GM23338 (cell line): ENCODE results near the gene AGAP1. TPM values are rescaled to one million over a fixed set of nuclear protein-coding genes. Genes with fewer than 3 reads are reported as not detected.

Experiments used
- ATAC-seq: fragments of 200-7000 bp; cut with Tn5 transposase; 3 replicates; pipeline ENCODE4 v1.9.1; 2020
- DNase-seq: peaks from one replicate; pipeline ENCODE4 v3.0.0-alpha.2; 2015; ENCODE audit warnings: low spot score
- H2AFZ ChIP-seq: fragments of 200-600 bp; sonication (generic); 2 replicates; pipeline ENCODE4 v1.8.0; 2016; ENCODE audit warnings: antibody characterized with exemption, mild to moderate bottlenecking, moderate library complexity
- H3F3A ChIP-seq: fragments of 200-600 bp; sonication (generic); replicated peaks from 2 replicates; pipeline ENCODE4 v1.8.0; 2017; ENCODE audit warnings: antibody characterized with exemption, mixed run types, low read depth
- H3K27ac ChIP-seq: fragments of 200-600 bp; sonication (generic); 2 replicates; pipeline ENCODE4 v1.6.1; 2016; ENCODE audit warnings: low read depth
- H3K27me3 ChIP-seq: fragments of 200-600 bp; sonication (generic); 2 replicates; pipeline ENCODE4 v1.8.0; 2016; ENCODE audit warnings: mild to moderate bottlenecking, mixed run types, moderate library complexity; ENCODE audit not compliant: insufficient read depth
- H3K36me3 ChIP-seq: fragments of 200-600 bp; sonication (generic); 2 replicates; pipeline ENCODE4 v1.8.0; 2016; ENCODE audit warnings: mild to moderate bottlenecking; ENCODE audit not compliant: insufficient read depth
- H3K4me1 ChIP-seq: fragments of 200-600 bp; sonication (generic); 2 replicates; pipeline ENCODE4 v1.8.0; 2016; ENCODE audit warnings: mild to moderate bottlenecking, moderate library complexity; ENCODE audit not compliant: insufficient read depth
- H3K4me2 ChIP-seq: fragments of 200-600 bp; sonication (generic); 2 replicates; pipeline ENCODE4 v1.7.1; 2017; ENCODE audit warnings: mixed run types
- H3K4me3 ChIP-seq: fragments of 200-600 bp; sonication (generic); 2 replicates; pipeline ENCODE4 v1.6.1; 2016; ENCODE audit warnings: mixed run types
- H3K79me2 ChIP-seq: fragments of 200-600 bp; sonication (generic); replicated peaks from 2 replicates; pipeline ENCODE4 v1.8.0; 2017; ENCODE audit warnings: mild to moderate bottlenecking; ENCODE audit not compliant: insufficient read depth
- H3K9me2 ChIP-seq: fragments of 200-600 bp; sonication (generic); 2 replicates; pipeline ENCODE4 v1.8.0; 2017; ENCODE audit not compliant: insufficient read depth
- H4K20me1 ChIP-seq: fragments of 200-600 bp; sonication (generic); replicated peaks from 2 replicates; pipeline ENCODE4 v1.8.0; 2017; ENCODE audit warnings: mild to moderate bottlenecking; ENCODE audit not compliant: insufficient read depth
- H3K27ac Mint-ChIP-seq: 2 replicates; pipeline ENCODE4 v1.8.0; 2020; ENCODE audit warnings: inconsistent platforms, mild to moderate bottlenecking, moderate library complexity, mixed read lengths
- H3K27me3 Mint-ChIP-seq: 3 replicates; pipeline ENCODE4 v1.8.0; 2022; ENCODE audit warnings: low read depth, mild to moderate bottlenecking, moderate library complexity, mixed read lengths, inconsistent platforms; ENCODE audit not compliant: insufficient read depth, poor library complexity
- H3K36me3 Mint-ChIP-seq: 3 replicates; pipeline ENCODE4 v1.8.0; 2021; ENCODE audit warnings: low read depth, mild to moderate bottlenecking, inconsistent platforms, moderate library complexity, mixed read lengths
- H3K4me1 Mint-ChIP-seq: 3 replicates; pipeline ENCODE4 v1.8.0; 2020; ENCODE audit warnings: mild to moderate bottlenecking, inconsistent platforms, mixed read lengths
- H3K4me3 Mint-ChIP-seq: 3 replicates; pipeline ENCODE4 v1.8.0; 2021; ENCODE audit warnings: moderate library complexity, mild to moderate bottlenecking, inconsistent platforms, mixed read lengths
- H3K9me3 Mint-ChIP-seq: 3 replicates; pipeline ENCODE4 v1.8.0; 2020; ENCODE audit warnings: moderate library complexity, mild to moderate bottlenecking, inconsistent platforms, mixed read lengths
- CREB1 ChIP-seq: fragments of 250-450 bp; sonication (Bioruptor Pico); IDR thresholded peaks from 2 replicates; pipeline ENCODE4 v1.5.0; 2020; ENCODE audit warnings: low read depth, mild to moderate bottlenecking, moderate library complexity
- CTCF ChIP-seq, 2 experiments: fragments of 200-600 bp in 1 of 2; sonication (generic) in 1 of 2; conservative IDR thresholded peaks; 2 replicates each; pipeline versions ENCODE4 v1.5.1 to v1.6.1; 2016 to 2017; ENCODE audit warnings: antibody characterized with exemption in 2 of 2, low read depth in 2 of 2, mild to moderate bottlenecking in 2 of 2, moderate library complexity in 1 of 2
- ETS1 ChIP-seq: IDR thresholded peaks from 2 replicates; pipeline ENCODE4 v1.6.1; 2016; ENCODE audit warnings: antibody characterized with exemption
- EZH2 ChIP-seq: fragments of 200-600 bp; sonication (generic); IDR thresholded peaks from one replicate; pipeline ENCODE4 v1.8.0; 2017; ENCODE audit warnings: antibody characterized with exemption, mild to moderate bottlenecking, low read depth; ENCODE audit not compliant: unreplicated experiment
- EZH2phosphoT487 ChIP-seq: fragments of 200-600 bp; sonication (generic); IDR thresholded peaks from one replicate; pipeline ENCODE4 v1.8.1; 2018; ENCODE audit warnings: antibody characterized with exemption; ENCODE audit not compliant: unreplicated experiment
- JUNB ChIP-seq: IDR thresholded peaks from one replicate; pipeline ENCODE4 v1.6.1; 2016; ENCODE audit warnings: antibody characterized with exemption; ENCODE audit not compliant: unreplicated experiment
- NANOG ChIP-seq: IDR thresholded peaks from 2 replicates; pipeline ENCODE4 v1.6.1; 2016; ENCODE audit warnings: antibody characterized with exemption, borderline replicate concordance
- POLR2AphosphoS5 ChIP-seq: IDR thresholded peaks from 2 replicates; pipeline ENCODE4 v1.6.1; 2016; ENCODE audit warnings: antibody characterized with exemption, low read depth
- REST ChIP-seq: IDR thresholded peaks from one replicate; pipeline ENCODE4 v1.6.1; 2018; ENCODE audit warnings: antibody characterized with exemption; ENCODE audit not compliant: unreplicated experiment
- STAT1 ChIP-seq: IDR thresholded peaks from one replicate; pipeline ENCODE4 v1.6.1; 2016; ENCODE audit warnings: antibody characterized with exemption; ENCODE audit not compliant: unreplicated experiment
- ZNF114 ChIP-seq: fragments of 250-450 bp; sonication (Bioruptor Pico); IDR thresholded peaks from 2 replicates; pipeline ENCODE4 v1.5.0; 2020; ENCODE audit warnings: mild to moderate bottlenecking, moderate library complexity
- ZNF331 ChIP-seq: fragments of 250-450 bp; sonication (Bioruptor Pico); IDR thresholded peaks from 2 replicates; pipeline ENCODE4 v1.5.0; 2020; ENCODE audit warnings: low read depth, mild to moderate bottlenecking, moderate library complexity
- ZNF462 ChIP-seq: fragments of 250-450 bp; sonication (Bioruptor Pico); IDR thresholded peaks from 2 replicates; pipeline ENCODE4 v1.5.0; 2020; ENCODE audit warnings: mild to moderate bottlenecking, moderate library complexity
- polyA plus RNA-seq: library from polyadenylated mRNA; unstranded; fragments of >200 nt; fragmentation: Nextera tagmentation; extraction: Ambion mirVana; gene quantifications from 2 replicates; pipeline ENCODE4 v1.2.1, GENCODE V29; 2016
- total RNA-seq: library from RNA; depleted of rRNA; stranded (reverse); fragments of >200 nt; shearing (Covaris generic); gene quantifications from 2 replicates; pipeline ENCODE4 v1.2.3, GENCODE V29; 2014

AGAP1 gene
- total and polyA plus RNA-seq, 2 experiments from 2014 or later, result 13.3 to 27.9 TPM

- ATAC-seq (no peak), DNase-seq (no peak)
- Mint-ChIP-seq H3K9me3 (no peaks in the 10 kb centered on the region), H3K4me3 (no peak overlapping the region), H3K27me3 (peaks cover 10% of the 10 kb centered on the region), H3K36me3 (no peaks in the 10 kb centered on the region), H3K27ac (no peak overlapping the region), H3K4me1 (peaks cover 38% of the 10 kb centered on the region)
- Histone ChIP-seq H3F3A (no peaks in the 10 kb centered on the region), H3K27ac (no peak overlapping the region), H3K36me3 (no peaks in the 10 kb centered on the region; the same call in 1 of the 2 replicates), H3K27me3 (no peaks in the 10 kb centered on the region), H3K4me2 (no peak overlapping the region), H3K4me3 (no peak overlapping the region), H3K9me2 (peaks cover 6% of the 10 kb centered on the region; the same call in 1 of the 2 replicates), H4K20me1 (peaks cover 8% of the 10 kb centered on the region), H3K4me1 (peaks cover 24% of the 10 kb centered on the region), H3K79me2 (peaks cover 94% of the 10 kb centered on the region), H2AFZ (no peak overlapping the region)
- TF ChIP-seq ETS1 (no peak), ZNF462 (CRISPR knock-in tag) (no peak), STAT1 (no peak), JUNB (no peak), CTCF (conservative IDR thresholded peaks at IDR 0.05; ENCODE audit: low read depth in 2 of 2) (no peak), CREB1 (CRISPR knock-in tag) (no peak), POLR2AphosphoS5 (no peak), ZNF331 (CRISPR knock-in tag) (no peak), EZH2phosphoT487 (no peak), ZNF114 (CRISPR knock-in tag) (no peak), NANOG (no peak), EZH2 (no peak), REST (no peak)
These were observed 66.5 kb downstream of the AGAP1 start for GRCh38 chr2:235560345-235560744.
